ENCODE results near the gene DCHS2.

DNA sequence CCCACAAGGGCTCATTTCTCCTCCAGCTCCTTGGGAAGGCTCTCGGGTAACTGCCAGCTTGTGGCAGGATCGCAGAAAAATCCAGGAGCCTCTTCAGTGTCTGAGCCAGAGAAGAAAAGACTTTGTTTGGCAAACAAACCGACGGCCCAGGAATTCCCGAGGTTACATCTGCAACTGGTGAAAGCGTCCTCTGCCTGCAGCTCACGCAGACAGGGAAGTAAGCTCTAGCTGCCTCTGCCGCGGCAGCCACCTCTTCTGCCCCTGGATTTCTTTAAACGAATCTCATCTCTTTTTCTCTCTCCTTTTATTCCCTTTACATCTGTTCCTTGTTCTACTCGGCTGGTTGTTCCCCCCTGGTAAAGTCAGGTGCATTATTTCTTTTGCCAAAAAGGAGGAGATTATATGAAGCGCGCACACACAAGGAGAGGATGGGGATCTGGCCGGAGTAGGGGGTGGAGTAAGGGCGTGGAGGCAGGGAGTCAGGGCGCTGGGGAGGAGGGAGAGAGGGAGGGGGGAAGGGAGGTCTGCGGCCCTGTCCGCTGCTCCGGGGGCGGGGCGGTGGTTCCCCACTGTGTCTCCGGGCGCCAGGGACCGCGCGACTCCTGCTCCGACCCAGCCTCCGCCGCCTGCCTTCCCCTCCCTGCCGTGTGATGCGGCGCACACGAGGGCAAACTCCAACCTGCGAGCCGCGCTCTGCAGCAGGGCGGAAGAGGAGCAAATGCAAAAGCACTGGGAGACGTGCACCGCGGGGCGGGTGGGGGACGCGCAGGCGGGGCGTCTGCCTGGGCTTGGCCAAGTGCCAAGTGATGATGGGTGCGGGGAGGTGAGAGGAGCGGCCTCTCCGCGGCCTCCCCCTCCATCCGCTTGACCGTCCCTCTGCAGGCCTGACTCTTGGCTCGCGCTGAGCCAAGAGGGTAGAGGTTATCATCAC is at the start of gene DCHS2:
- TF ChIP-seq, protein P1, sequence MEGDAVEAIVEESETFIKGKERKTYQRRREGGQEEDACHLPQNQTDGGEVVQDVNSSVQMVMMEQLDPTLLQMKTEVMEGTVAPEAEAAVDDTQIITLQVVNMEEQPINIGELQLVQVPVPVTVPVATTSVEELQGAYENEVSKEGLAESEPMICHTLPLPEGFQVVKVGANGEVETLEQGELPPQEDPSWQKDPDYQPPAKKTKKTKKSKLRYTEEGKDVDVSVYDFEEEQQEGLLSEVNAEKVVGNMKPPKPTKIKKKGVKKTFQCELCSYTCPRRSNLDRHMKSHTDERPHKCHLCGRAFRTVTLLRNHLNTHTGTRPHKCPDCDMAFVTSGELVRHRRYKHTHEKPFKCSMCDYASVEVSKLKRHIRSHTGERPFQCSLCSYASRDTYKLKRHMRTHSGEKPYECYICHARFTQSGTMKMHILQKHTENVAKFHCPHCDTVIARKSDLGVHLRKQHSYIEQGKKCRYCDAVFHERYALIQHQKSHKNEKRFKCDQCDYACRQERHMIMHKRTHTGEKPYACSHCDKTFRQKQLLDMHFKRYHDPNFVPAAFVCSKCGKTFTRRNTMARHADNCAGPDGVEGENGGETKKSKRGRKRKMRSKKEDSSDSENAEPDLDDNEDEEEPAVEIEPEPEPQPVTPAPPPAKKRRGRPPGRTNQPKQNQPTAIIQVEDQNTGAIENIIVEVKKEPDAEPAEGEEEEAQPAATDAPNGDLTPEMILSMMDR (IDR thresholded peaks at IDR 0.05), result no peak
- no peak for TF ChIP-seq POLR2A (IDR thresholded peaks at IDR 0.05)
